SK-N-MC (cell line): Measurements from ENCODE around the gene C17orf75.

Experiments
- EZH2 ChIP-seq: fragments of 200-600 bp; sonication (generic); IDR thresholded peaks from one replicate; pipeline ENCODE4 v1.6.1; 2017; ENCODE audit warnings: antibody characterized with exemption
- POLR2AphosphoS5 ChIP-seq: IDR thresholded peaks from 2 replicates; pipeline ENCODE4 v1.6.1; 2012; ENCODE audit warnings: mild to moderate bottlenecking, low read depth, low read length, borderline replicate concordance

GRCh38 chr17:32333187-32333586 is 8.8 kb downstream of the C17orf75 start:
- TF ChIP-seq EZH2 (no peak), POLR2AphosphoS5 (no peak)
